Measurements from ENCODE around the gene CCDC93.

DNA sequence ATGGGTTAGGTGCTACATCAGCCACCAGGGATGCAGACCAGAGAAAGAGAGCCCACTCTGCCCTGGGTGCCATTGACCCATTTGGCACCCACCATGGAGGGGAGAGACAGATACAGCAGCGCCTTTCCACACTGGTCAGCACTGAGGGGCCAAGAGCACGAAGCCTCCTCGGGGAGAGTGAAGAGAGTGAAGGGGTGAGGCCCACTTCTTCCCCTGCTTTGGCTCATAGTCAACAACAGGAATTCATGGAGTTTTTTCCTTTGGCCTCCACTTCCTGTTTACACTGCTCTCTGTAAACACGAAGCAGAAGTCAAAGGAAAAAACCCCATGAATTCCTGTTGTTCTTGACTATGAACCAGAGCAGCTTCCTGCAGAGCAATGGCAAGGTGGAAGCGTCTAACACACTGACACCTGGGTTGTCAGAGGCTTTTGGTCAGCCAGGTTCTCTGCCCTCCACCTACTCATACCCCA is 80.0 kb downstream of the CCDC93 start:
- TF ChIP-seq, protein P1, sequence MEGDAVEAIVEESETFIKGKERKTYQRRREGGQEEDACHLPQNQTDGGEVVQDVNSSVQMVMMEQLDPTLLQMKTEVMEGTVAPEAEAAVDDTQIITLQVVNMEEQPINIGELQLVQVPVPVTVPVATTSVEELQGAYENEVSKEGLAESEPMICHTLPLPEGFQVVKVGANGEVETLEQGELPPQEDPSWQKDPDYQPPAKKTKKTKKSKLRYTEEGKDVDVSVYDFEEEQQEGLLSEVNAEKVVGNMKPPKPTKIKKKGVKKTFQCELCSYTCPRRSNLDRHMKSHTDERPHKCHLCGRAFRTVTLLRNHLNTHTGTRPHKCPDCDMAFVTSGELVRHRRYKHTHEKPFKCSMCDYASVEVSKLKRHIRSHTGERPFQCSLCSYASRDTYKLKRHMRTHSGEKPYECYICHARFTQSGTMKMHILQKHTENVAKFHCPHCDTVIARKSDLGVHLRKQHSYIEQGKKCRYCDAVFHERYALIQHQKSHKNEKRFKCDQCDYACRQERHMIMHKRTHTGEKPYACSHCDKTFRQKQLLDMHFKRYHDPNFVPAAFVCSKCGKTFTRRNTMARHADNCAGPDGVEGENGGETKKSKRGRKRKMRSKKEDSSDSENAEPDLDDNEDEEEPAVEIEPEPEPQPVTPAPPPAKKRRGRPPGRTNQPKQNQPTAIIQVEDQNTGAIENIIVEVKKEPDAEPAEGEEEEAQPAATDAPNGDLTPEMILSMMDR (IDR thresholded peaks at IDR 0.05) = no peak
- no peak for TF ChIP-seq SIN3A (IDR thresholded peaks at IDR 0.05; ENCODE audit: borderline replicate concordance, insufficient read depth, low read depth, low read length)
- TF ChIP-seq POLR2AphosphoS5 (IDR thresholded peaks at IDR 0.05; ENCODE audit: low read depth, low read length) = no peak
- TF ChIP-seq TCF7L2 (IDR thresholded peaks at IDR 0.05; ENCODE audit: low read depth, low read length) = no peak
- TF ChIP-seq, protein P2, sequence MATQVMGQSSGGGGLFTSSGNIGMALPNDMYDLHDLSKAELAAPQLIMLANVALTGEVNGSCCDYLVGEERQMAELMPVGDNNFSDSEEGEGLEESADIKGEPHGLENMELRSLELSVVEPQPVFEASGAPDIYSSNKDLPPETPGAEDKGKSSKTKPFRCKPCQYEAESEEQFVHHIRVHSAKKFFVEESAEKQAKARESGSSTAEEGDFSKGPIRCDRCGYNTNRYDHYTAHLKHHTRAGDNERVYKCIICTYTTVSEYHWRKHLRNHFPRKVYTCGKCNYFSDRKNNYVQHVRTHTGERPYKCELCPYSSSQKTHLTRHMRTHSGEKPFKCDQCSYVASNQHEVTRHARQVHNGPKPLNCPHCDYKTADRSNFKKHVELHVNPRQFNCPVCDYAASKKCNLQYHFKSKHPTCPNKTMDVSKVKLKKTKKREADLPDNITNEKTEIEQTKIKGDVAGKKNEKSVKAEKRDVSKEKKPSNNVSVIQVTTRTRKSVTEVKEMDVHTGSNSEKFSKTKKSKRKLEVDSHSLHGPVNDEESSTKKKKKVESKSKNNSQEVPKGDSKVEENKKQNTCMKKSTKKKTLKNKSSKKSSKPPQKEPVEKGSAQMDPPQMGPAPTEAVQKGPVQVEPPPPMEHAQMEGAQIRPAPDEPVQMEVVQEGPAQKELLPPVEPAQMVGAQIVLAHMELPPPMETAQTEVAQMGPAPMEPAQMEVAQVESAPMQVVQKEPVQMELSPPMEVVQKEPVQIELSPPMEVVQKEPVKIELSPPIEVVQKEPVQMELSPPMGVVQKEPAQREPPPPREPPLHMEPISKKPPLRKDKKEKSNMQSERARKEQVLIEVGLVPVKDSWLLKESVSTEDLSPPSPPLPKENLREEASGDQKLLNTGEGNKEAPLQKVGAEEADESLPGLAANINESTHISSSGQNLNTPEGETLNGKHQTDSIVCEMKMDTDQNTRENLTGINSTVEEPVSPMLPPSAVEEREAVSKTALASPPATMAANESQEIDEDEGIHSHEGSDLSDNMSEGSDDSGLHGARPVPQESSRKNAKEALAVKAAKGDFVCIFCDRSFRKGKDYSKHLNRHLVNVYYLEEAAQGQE (IDR thresholded peaks at IDR 0.05; ENCODE audit: insufficient read depth in 1 of 2, low read depth in 2 of 2, low read length in 1 of 2) = no peak
